H1 (cell line): ENCODE data around the gene KLF13. TPM values are rescaled to one million over a fixed set of nuclear protein-coding genes. Genes with fewer than 3 reads are reported as not detected.

Experiments
- CBX5 ChIP-seq: fragments of 300-800, 300-1000 bp; sonication (generic); IDR thresholded peaks from 2 replicates; pipeline ENCODE4 v1.7.1; 2016; ENCODE audit warnings: antibody characterized with exemption, low read length, low read depth
- CHD1 ChIP-seq: IDR thresholded peaks from 2 replicates; pipeline ENCODE4 v1.6.1; 2012; ENCODE audit warnings: low read depth, low read length, improper control_type of control experiment
- CHD7 ChIP-seq: fragments of 300-600 bp; sonication (generic); IDR thresholded peaks from 2 replicates; pipeline ENCODE4 v1.7.1; 2012; ENCODE audit warnings: low read length, moderate library complexity, mild to moderate bottlenecking, inconsistent platforms; ENCODE audit not compliant: insufficient replicate concordance
- CTBP2 ChIP-seq: IDR thresholded peaks from 2 replicates; pipeline ENCODE4 v1.7.0; 2011; ENCODE audit warnings: borderline replicate concordance, mild to moderate bottlenecking, moderate library complexity, mixed read lengths, low read length; ENCODE audit not compliant: insufficient read depth, insufficient read length
- HDAC2 ChIP-seq, 2 experiments: fragments of 300-600 bp in 1 of 2; sonication (generic) in 1 of 2; IDR thresholded peaks; 2 replicates each; pipeline ENCODE4 v1.6.1; 2011 to 2012; ENCODE audit warnings: low read depth in 2 of 2, low read length in 2 of 2, mild to moderate bottlenecking in 2 of 2, moderate library complexity in 2 of 2, borderline replicate concordance in 1 of 2, inconsistent platforms in 1 of 2
- SIN3A ChIP-seq, 2 experiments: IDR thresholded peaks in 1 of 2; conservative IDR thresholded peaks in 1 of 2; 2 replicates each; pipeline ENCODE4 v1.6.1; 2011 to 2012; ENCODE audit warnings: low read length in 2 of 2, improper control_type of control experiment in 1 of 2, low read depth in 1 of 2, mild to moderate bottlenecking in 1 of 2
- SUZ12 ChIP-seq: fragments of 200-600 bp; sonication (generic); IDR thresholded peaks from 2 replicates; pipeline ENCODE4 v1.6.1; 2012; ENCODE audit warnings: mild to moderate bottlenecking, inconsistent platforms, low read length, moderate library complexity, mixed read lengths
- TAF7 ChIP-seq: optimal IDR thresholded peaks from 2 replicates; pipeline ENCODE3; 2011; ENCODE audit warnings: low read depth, mild to moderate bottlenecking, inconsistent platforms, low read length, moderate library complexity, borderline replicate concordance
- polyA plus RNA-seq, 7 experiments: library from polyadenylated mRNA; depleted of rRNA in 3 of 7; stranded (reverse) in 5 of 7; unstranded in 2 of 7; fragments of >200 nt in 5 of 7; fragments of 200-250 nt in 2 of 7; gene quantifications; 1 replicate in 5 of 7; 2 replicates in 1 of 7; 4 replicates in 1 of 7; pipeline versions ENCODE4 v1.2.1 to v1.2.3, GENCODE V29; 2011 to 2013; ENCODE audit warnings: missing spikeins in 2 of 7, mixed read lengths in 2 of 7
- total RNA-seq: library from RNA; stranded (reverse); fragmentation: NEBNext Ultra II Directional; extraction: Animal tissue kit (Norgen Biotek cat#: 25700); gene quantifications from 2 replicates; pipeline ENCODE4 v1.2.1, GENCODE V29; 2021

The KLF13 gene
- total and polyA plus RNA-seq, 2 of the 8 experiments (the other 6 are each of a cell fraction or from before 2014, with no cell fraction given): 18.3 to 33.4 TPM

GRCh38 chr15:31336593-31337295 lies 10.1 kb downstream of the KLF13 start (continued):
- TF ChIP-seq CHD7 (no peak), CHD1 (no peak), SIN3A (conservative IDR thresholded peaks at IDR 0.05 in 1 of 2, IDR thresholded peaks at IDR 0.05 in 1 of 2; ENCODE audit: low read depth in 1 of 2, low read length in 2 of 2) (no peak), TAF7 (no peak), HDAC2 (IDR thresholded peaks at IDR 0.05; ENCODE audit: borderline replicate concordance in 1 of 2, low read depth in 2 of 2, low read length in 2 of 2) (no peak), CTBP2 (no peak), SUZ12 (no peak), CBX5 (no peak)
